IPS DF 19.7 (cell line): ENCODE measurements around the gene SPIN2A.
"Not testable (repeated sequence)": the region's sequence is repeated elsewhere in the genome, so short reads cannot be mapped to it uniquely, and the experiment has no call there.

Experiments
- DNase-seq: peaks from one replicate; pipeline ENCODE4 v3.0.0-alpha.2; 2013; ENCODE audit warnings: low read depth, low spot score

Gene SPIN2A

GRCh38 chrX:57137073-57137472 is at the start of gene SPIN2A:
Gene SPIN2A, minus strand, starts transcription at chrX:57137397. Its CDS starts 800 bp downstream, at chrX:57136597.
- DNase-seq, result not testable (repeated sequence)

- no peak for DNase-seq
These were observed 41.4 kb upstream of the SPIN2A start for GRCh38 chrX:57178605-57179004.

- DNase-seq, result peak; percentile 70
These were observed 39.9 kb upstream of the SPIN2A start for GRCh38 chrX:57177070-57177469.

- DNase-seq, result no peak
These were observed 35.3 kb upstream of the SPIN2A start for GRCh38 chrX:57172544-57172943.

GRCh38 chrX:57156397-57157049 is 19.3 kb upstream of the SPIN2A start:
- no peak for DNase-seq

GRCh38 chrX:57155171-57155570 is 18.0 kb upstream of the SPIN2A start:
- no peak for DNase-seq

GRCh38 chrX:57152222-57152621 is 15.0 kb upstream of the SPIN2A start:
- not testable (repeated sequence) for DNase-seq

- no peak for DNase-seq
These were observed 1.5 kb upstream of the SPIN2A start for GRCh38 chrX:57138674-57139073.

- DNase-seq, result no peak
These were observed 304 bp upstream of the SPIN2A start for GRCh38 chrX:57137501-57137900.

- not testable (repeated sequence) for DNase-seq
These were observed 608 bp downstream of the SPIN2A start for GRCh38 chrX:57136589-57136988.

- DNase-seq, result no peak
These were observed 1.9 kb downstream of the SPIN2A start for GRCh38 chrX:57135287-57135686.

- DNase-seq, result no peak
These were observed 2.5 kb downstream of the SPIN2A start for GRCh38 chrX:57134702-57135101.

GRCh38 chrX:57133706-57134105 is 3.5 kb downstream of the SPIN2A start:
- no peak for DNase-seq

GRCh38 chrX:57133284-57133683 is 3.9 kb downstream of the SPIN2A start:
- not testable (repeated sequence) for DNase-seq

- DNase-seq, result no peak
These were observed 5.2 kb downstream of the SPIN2A start for GRCh38 chrX:57132046-57132445.

GRCh38 chrX:57121816-57122215 is 15.4 kb downstream of the SPIN2A start:
- no peak for DNase-seq

- peak; percentile 72 for DNase-seq
These were observed 15.9 kb downstream of the SPIN2A start, which contains the start of gene SPIN2B for GRCh38 chrX:57121162-57121755. Gene SPIN2B, minus strand, starts transcription at chrX:57121548.

- not testable (repeated sequence) for DNase-seq
These were observed 16.5 kb downstream of the SPIN2A start for GRCh38 chrX:57120619-57121161.

- DNase-seq, result no peak
These were observed 17.8 kb downstream of the SPIN2A start for GRCh38 chrX:57119416-57119815.

- DNase-seq, result not testable (repeated sequence)
These were observed 19.6 kb downstream of the SPIN2A start for GRCh38 chrX:57117566-57117965.

- no peak for DNase-seq
These were observed 32.2 kb downstream of the SPIN2A start for GRCh38 chrX:57104921-57105398.

GRCh38 chrX:57104406-57104805 is 32.8 kb downstream of the SPIN2A start:
- no peak for DNase-seq

GRCh38 chrX:57103489-57103888 is 33.7 kb downstream of the SPIN2A start:
- DNase-seq, result no peak
